GM21423 (cell line): ENCODE data around the gene ZNF607.
"Not testable (repeated sequence)": the region's sequence is repeated elsewhere in the genome, so short reads cannot be mapped to it uniquely, and the experiment has no call there.

Experiments
- ATAC-seq: cut with Tn5 transposase; IDR thresholded peaks from one replicate; pipeline ENCODE4 v1.9.1; 2021; ENCODE audit warnings: mild to moderate bottlenecking, moderate library complexity; ENCODE audit not compliant: unreplicated experiment

Gene ZNF607

GRCh38 chr19:37719111-37719926, at the start of gene ZNF607:
TSS of gene ZNF607 (minus strand) at chr19:37719761. CDS start at chr19:37711618, 8,143 bp downstream.
- peak; percentile 92 for ATAC-seq

GRCh38 chr19:37763488-37763887, 43.9 kb upstream of the ZNF607 start:
- no peak for ATAC-seq

GRCh38 chr19:37757683-37758082, 38.1 kb upstream of the ZNF607 start:
- not testable (repeated sequence) for ATAC-seq

GRCh38 chr19:37738371-37738770, 18.8 kb upstream of the ZNF607 start:
- ATAC-seq, result no peak

- ATAC-seq, result no peak
Measured at GRCh38 chr19:37725181-37725580, 5.6 kb upstream of the ZNF607 start.

GRCh38 chr19:37719927-37720265, 335 bp upstream of the ZNF607 start:
- ATAC-seq, result no peak

GRCh38 chr19:37718304-37718703, 1.3 kb downstream of the ZNF607 start:
- ATAC-seq, result no peak

- no peak for ATAC-seq
Measured at GRCh38 chr19:37716140-37716539, 3.4 kb downstream of the ZNF607 start.

- ATAC-seq, result no peak
Measured at GRCh38 chr19:37706052-37706605, 13.4 kb downstream of the ZNF607 start.

- no peak for ATAC-seq
Measured at GRCh38 chr19:37699057-37699456, 20.5 kb downstream of the ZNF607 start.

- ATAC-seq, result no peak
Measured at GRCh38 chr19:37698216-37698615, 21.3 kb downstream of the ZNF607 start.

- ATAC-seq, result no peak
Measured at GRCh38 chr19:37695144-37695899, 24.2 kb downstream of the ZNF607 start.

- no peak for ATAC-seq
Measured at GRCh38 chr19:37692956-37693620, 26.5 kb downstream of the ZNF607 start.

- ATAC-seq, result no peak
Measured at GRCh38 chr19:37691881-37692504, 27.6 kb downstream of the ZNF607 start.

- no peak for ATAC-seq
Measured at GRCh38 chr19:37683520-37683919, 36.0 kb downstream of the ZNF607 start.

GRCh38 chr19:37669450-37669914, 50.1 kb downstream of the ZNF607 start:
- no peak for ATAC-seq

GRCh38 chr19:37657157-37657556, 62.4 kb downstream of the ZNF607 start:
- not testable (repeated sequence) for ATAC-seq

GRCh38 chr19:37655689-37656371, 63.7 kb downstream of the ZNF607 start:
- peak; percentile 66 for ATAC-seq

- ATAC-seq, result peak; percentile 61
Measured at GRCh38 chr19:37655301-37655688, 64.3 kb downstream of the ZNF607 start, which contains the start of gene ZFP30. TSS of gene ZFP30 (minus strand) at chr19:37655465. CDS start at chr19:37647822, 7,643 bp downstream.
